Stimulated activated CD4-positive, alpha-beta T cell treated with anti-CD3 and anti-CD28 coated beads, Interleukin-1b, Interleukin-23, amount 100 ng/mL, for 24 hours (primary cell): Measurements from ENCODE around the gene SLC5A2.
"Not testable (repeated sequence)": the region's sequence is repeated elsewhere in the genome, so short reads cannot be mapped to it uniquely, and the experiment has no call there.

Experiments used
- DNase-seq, 4 experiments: peaks; one replicate each; pipeline ENCODE4 v3.0.0-alpha.2; 2020; ENCODE audit warnings: low read depth in 4 of 4, low spot score in 1 of 4

Gene SLC5A2

DNA sequence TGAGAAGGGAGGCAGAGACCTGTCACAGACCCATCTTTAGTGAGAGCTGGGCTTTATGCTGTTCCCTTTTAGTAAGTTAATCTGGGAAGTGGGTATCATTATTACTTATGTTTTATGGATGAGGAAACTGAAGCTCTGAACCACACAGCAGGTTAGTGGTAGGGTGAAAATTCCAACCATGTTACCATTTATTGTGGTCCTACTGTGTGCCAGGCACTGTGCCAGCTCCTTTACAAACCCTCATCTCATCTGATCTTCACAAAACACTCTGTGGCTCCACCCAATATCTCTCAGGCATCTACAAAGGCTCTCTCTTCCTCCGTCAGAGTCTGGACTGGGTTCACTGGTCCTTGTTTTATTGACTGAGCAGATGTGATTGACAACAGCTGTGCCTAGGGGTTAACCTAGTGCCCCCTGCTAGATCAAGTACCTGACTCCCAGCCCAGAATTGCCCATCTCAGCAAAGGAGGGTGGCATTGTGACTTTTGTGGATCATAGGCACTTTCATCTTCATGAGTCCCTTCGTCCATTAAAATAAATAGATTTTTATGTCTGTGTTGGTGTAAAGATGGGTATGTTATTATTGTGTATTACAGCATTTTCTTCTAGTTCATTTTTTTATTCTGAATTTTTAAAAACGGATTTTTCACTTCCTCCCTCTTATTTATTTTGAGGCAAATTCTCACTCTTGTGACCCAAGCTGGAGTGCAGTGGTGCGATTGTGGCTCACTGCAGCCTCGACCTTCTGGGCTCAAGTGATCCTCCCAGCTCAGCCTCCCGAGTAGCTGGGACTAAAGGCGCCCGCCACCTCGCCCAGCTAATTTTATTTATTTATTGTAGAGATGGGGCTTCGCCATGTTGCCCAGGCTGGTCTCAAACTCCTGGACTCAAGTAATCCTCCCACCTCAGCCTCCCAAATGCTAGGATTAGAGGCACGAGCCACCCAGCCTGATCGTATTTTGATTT, 7.9 kb upstream of the SLC5A2 start:
- DNase-seq: no peak

DNA sequence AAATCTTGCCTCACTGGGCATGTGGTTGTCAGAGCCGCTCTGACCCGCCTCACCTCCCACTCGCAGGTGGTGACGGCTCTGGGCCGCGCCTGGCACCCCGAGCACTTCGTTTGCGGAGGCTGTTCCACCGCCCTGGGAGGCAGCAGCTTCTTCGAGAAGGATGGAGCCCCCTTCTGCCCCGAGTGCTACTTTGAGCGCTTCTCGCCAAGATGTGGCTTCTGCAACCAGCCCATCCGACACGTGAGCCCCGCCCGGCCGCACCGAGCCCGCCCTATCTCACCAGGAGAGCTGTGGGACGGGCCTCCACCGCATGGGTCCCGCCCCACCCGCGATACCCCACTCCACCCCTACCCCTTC, 7.0 kb upstream of the SLC5A2 start:
- no peak for DNase-seq

DNA sequence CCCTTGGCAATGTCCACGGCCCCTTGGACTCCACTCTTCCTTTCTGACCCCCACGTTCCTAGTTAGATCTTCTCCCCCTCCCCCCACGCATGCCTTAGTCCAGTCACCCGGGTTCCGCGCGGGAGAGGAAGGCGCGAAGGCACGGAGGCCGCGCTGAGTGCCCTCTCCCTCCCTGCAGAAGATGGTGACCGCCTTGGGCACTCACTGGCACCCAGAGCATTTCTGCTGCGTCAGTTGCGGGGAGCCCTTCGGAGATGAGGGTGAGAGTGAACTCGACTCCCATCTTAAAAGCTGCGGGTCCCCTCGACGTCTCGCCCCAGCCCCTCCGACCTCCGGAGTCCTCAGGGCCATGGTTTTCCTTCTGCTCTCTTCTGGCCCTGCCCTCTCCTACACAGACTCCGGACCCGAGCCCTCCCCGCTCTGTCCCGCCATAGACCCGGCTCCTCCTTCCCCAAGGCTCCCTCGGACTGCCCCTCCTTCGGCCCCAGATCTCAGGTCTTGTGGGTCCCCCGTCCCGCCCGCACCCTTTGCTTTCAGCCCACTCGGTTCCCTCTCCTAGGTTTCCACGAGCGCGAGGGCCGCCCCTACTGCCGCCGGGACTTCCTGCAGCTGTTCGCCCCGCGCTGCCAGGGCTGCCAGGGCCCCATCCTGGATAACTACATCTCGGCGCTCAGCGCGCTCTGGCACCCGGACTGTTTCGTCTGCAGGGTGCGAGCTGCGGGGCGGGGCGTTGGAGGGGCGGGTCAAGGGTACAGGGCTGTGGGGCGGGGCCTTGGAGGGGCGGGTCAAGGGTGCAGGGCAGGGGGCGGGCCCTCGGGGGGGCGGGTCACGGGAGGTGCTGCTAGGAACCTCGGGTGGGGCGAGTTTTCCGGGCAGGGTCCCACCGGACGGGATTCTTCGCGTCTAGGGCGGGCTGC, 6.4 kb upstream of the SLC5A2 start:
- DNase-seq: peak; percentile 80 to 92 (median 84)

DNA sequence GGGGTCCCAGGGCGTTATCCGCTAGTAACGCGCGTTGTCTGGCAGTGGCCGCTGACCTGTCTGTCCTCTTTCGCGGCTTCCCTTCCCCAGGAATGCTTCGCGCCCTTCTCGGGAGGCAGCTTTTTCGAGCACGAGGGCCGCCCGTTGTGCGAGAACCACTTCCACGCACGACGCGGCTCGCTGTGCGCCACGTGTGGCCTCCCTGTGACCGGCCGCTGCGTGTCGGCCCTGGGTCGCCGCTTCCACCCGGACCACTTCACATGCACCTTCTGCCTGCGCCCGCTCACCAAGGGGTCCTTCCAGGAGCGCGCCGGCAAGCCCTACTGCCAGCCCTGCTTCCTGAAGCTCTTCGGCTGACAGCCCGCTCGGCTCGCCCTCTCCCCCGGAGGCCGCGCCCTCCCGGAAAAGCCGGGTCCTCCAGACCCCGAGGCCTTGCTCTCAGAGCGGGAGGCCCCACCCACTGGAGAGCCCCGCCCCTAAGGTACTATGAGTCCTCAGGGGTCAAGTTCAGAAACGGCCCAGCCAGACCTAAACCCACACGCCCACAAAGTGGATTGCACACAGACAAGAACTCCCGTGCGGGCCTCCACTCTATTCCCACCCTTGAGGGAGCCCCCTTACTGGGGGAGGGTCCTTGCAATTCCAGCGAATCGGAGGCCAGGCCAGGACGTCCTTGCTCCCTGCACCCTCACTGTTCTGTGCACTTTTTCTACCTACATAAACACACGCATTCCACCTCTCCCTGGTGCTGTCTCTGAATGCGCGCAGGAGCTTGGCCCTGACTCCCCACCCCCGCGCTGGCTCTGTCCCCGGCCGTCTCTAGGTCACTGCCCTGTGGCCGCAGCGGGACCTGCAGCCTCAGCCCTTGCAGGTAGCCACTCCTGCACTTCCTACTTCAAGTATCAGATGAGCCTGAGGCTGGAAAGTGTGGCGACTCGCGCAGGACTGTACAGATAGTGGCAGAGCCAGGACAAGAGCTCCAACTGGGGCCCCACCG, 5.4 kb upstream of the SLC5A2 start:
- no peak for DNase-seq

DNA sequence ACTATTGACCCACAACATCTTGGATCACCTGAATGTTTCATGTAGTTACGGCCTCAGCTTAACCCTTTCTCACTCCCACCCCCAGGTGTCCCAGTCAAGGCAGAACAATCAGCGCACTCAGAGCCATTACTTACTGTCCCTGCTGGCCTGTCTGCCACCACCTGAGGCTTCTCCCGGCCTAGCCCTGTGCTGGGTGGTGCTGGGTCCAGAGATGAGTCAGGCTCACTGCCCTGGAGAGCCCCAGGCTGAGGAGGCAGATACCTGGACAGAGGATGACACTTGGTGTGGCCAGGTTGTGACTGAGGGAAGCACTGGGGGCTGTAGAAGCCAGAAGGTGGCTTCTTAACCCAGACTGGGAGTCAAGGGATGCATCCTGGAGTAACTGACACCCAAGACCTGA, 4.0 kb upstream of the SLC5A2 start:
- DNase-seq: no peak

DNA sequence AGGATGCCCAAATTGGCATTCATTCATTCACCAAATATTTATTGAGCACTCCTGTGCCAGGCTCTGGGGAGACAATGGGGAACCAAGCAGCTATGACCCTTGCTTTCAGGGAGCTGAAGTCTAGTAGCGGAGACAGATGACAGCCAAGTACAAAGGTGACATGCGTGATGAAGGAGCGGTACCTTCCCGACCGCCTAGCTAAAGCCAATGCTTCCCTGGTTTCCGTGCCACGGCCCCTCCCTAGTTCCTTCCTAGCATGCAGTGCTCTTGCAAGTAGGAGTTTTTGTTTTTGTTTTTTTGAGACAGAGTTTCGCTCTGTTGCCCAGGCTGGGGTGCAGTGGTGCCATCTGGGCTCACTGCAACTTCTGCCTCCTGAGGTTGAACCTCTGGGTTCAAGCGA, 3.2 kb upstream of the SLC5A2 start:
- no peak for DNase-seq

DNA sequence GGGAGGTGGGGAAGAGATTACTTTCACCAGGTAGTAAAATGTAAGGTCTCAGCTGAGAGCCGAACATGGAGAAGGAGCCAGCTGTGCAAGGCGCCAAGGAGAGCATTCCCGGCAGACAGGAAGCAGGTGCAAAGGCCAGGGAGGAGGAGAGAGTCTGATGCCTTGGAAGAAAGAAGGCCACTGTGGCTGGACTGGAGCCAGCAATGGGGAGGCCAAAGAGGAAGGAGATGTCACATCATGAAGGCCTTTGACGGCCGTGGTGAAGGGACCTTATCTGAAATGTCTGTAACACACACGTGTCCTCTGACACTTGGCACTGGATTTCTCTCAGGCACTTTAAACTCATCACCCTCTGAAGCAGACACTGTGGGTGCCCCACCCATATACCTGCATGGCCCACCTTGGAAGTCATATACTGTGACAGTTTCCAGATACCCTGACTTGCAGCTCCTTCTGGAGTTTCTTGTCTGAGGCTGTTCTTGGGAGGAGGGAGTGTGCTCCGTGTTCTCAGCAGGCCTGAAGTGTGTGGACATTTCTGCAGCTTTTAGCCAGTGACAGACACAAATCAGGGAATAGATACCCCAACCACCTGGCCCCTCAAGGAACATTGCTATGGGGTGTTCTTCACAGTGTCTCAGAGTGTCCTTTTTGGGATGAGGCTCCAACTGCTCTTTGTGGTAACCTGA, 1.9 kb upstream of the SLC5A2 start:
- DNase-seq: no peak

DNA sequence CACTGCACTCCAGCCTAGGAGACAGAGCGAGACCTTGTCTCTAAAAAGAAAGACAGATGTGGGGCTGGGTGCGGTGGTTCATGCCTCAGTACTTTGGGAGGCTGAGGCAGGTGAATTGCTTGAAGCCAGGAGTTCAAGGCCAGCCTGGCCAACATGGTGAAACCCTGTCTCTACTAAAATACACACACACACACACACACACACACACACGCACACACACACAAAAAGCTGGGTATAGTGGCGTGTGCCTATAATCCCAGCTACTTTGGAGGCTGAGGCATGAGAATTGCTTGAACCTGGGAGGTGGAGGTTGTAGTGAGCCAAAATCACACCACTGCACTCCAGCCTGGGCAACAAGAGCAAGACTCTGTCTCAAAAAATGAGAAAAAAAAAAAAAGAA, 1.1 kb downstream of the SLC5A2 start:
- DNase-seq: not testable (repeated sequence)

DNA sequence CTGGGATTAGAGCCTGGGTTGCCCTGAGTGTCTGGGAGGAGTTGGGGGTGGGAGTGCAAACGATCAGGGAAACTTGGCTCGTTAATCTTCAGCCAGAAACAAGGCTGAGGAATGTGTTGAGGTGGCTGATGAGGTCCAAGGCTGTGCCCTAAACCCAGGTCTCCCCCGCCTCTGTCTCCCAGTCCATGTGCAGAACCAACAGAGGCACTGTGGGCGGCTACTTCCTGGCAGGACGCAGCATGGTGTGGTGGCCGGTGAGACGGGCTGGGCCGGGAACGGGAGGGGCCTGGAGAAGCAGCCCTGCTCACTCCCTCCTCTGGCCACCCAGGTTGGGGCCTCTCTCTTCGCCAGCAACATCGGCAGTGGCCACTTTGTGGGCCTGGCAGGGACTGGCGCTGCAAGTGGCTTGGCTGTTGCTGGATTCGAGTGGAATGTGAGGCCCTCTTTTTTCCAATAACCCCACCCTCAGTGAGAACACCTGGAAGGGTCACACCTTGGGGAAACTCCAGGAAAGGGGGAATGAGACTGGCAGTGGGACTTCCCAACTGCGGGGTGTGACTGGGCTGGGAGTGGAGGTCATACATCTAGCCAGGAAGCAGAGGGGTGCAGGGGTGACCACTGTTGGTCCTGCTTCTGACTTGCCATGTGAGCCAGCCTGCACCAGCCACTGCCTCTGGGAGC, 1.7 kb downstream of the SLC5A2 start:
- DNase-seq: no peak

DNA sequence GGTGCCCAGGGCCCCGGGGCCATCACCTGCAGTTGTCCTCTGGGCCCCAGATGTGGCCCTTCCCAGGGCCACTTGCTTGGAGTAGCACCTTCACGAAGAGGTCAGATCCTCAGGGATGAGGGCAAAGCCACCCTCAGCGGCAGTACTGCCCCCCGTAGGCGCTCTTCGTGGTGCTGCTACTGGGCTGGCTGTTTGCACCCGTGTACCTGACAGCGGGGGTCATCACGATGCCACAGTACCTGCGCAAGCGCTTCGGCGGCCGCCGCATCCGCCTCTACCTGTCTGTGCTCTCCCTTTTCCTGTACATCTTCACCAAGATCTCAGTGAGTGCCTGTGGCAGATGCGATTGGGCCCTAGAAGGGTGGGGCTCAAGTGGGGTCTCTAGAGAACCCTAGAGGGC, 2.6 kb downstream of the SLC5A2 start:
- DNase-seq: no peak

DNA sequence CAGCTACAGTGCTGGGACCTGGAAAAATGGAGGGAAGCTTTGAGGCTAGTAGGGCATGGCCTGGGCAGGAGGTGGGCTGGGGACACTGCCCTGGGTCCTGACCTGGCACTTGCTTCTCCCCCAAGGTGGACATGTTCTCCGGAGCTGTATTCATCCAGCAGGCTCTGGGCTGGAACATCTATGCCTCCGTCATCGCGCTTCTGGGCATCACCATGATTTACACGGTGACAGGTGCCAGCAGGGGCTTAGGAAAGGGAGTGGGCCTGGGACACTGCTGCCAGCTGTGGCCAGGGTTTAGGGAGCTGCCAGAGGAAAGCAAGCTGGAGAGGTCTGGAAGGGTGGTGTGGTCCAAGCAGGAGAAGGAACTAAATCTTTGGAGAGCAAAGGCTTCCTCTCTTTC, 3.1 kb downstream of the SLC5A2 start:
- DNase-seq: no peak

DNA sequence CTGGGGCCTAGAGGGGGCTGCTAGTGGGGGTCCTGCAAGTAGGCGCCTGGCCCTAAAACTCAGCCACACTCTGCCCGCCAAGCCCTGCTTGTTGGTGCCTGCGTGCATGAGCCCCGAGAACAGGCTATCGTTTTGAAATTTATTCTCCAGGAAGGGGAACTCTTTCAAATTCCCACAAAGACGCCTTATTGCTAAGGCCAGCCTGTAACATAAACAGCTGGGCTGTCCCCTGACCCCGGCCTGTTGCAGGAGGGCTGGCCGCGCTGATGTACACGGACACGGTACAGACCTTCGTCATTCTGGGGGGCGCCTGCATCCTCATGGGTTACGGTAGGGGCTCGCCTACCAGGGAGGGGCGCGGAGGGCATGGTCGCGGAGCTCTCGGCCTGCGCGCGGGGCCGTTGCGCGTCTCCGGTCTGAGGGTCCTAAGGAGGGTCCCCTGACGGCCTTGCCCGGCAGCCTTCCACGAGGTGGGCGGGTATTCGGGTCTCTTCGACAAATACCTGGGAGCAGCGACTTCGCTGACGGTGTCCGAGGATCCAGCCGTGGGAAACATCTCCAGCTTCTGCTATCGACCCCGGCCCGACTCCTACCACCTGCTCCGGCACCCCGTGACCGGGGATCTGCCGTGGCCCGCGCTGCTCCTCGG, 4.3 kb downstream of the SLC5A2 start:
- DNase-seq: no peak

DNA sequence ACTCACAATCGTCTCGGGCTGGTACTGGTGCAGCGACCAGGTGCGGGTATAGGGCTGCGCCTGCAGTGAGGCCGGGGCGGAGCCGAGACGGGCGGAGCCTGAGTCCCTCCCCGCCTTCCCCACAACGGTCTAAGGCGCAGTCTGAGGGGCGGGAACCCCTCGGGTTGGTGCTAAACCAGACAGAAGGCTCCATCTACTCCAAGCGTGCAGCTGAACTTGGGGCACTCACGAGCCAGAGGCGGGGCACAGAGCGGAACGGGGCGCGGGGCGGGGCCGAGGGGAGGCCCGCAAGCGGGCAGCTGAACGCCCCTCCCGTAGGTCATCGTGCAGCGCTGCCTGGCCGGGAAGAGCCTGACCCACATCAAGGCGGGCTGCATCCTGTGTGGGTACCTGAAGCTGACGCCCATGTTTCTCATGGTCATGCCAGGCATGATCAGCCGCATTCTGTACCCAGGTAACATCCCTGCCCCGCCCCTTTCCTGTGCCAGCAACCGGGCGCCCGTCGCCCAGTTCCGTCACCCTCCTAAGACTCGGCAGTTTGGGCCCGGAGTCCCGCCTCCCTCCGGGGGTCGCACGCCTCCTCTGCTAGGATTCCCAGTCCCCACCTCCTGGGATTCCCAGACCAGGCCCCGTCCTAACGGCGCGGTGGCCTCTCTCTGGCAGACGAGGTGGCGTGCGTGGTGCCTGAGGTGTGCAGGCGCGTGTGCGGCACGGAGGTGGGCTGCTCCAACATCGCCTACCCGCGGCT, 5.0 kb downstream of the SLC5A2 start:
- DNase-seq: peak in 3 of 4 experiments; percentile 25 to 48 (median 30)

DNA sequence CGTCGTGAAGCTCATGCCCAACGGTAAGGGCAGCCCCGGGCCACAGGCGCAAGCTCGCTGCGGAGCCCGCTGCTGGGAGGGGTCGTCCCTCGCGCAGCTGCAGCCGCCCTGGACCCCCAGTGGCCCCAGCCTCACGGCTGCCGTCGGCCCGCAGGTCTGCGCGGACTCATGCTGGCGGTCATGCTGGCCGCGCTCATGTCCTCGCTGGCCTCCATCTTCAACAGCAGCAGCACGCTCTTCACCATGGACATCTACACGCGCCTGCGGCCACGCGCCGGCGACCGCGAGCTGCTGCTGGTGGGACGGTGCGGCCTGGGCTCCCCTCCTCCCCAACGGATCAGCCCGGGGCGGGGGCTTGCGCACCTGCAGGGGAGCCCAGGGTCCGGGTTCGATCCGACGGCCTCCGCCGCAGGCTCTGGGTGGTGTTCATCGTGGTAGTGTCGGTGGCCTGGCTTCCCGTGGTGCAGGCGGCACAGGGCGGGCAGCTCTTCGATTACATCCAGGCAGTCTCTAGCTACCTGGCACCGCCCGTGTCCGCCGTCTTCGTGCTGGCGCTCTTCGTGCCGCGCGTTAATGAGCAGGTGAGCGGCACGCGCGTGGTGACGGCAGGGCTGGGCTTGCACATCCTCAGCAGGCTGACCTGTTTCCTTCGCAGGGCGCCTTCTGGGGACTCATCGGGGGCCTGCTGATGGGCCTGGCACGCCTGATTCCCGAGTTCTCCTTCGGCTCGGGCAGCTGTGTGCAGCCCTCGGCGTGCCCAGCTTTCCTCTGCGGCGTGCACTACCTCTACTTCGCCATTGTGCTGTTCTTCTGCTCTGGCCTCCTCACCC, 5.8 kb downstream of the SLC5A2 start:
- no peak for DNase-seq

DNA sequence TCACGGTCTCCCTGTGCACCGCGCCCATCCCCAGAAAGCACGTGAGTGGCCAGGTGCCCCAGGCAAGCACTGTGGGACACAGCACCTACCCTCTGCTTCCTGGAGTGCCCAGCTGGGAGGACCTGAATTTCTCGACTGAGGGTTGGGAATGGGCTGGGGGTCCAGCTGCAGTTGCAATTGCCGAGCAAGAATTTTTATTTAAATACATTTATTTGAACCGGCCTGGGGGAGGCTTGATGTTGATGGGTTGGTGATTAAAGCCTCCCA, 6.3 kb downstream of the SLC5A2 start:
- DNase-seq: no peak

DNA sequence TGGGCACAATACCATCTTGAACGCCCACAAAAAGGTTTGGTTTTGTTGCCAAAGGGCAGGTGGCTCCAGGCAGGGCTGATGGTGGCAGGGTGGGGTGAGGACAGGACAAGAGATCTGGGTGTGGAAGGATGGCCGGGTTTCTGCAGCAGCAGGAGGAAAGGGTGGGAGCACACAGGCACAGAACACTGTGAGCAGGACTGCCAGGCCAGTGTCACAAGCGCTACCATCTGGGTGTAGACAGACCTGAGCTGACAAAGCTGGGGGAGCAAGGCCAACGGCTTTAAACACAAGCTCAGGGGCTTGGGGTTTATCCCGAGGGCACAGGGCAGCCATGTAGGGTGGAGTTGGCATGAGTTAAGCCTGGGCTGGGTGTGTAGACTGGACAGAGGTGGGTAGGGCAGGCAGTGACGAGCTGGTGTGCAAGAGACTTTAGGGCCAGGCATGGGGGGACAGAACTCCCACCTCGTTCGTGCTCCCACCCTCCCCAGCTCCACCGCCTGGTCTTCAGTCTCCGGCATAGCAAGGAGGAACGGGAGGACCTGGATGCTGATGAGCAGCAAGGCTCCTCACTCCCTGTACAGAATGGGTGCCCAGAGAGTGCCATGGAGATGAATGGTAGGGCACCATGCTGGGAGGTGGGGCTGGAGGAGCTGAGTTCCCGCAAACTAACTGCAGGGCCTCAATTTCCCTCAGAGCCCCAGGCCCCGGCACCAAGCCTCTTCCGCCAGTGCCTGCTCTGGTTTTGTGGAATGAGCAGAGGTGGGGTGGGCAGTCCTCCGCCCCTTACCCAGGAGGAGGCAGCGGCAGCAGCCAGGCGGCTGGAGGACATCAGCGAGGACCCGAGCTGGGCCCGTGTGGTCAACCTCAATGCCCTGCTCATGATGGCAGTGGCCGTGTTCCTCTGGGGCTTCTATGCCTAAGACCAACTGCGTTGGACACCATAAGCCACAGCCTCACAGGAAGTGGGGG, 7.0 kb downstream of the SLC5A2 start:
- no peak for DNase-seq
